Duodenal mucosa (tissue), 2 donors: ENCODE results near the gene ZNF385D.

Source experiments
- H3K27ac ChIP-seq: one replicate; pipeline ENCODE4 v1.7.0; 2013; ENCODE audit warnings: low read depth, low read length
- H3K27me3 ChIP-seq, 2 donors: one replicate each; pipeline ENCODE4 v1.7.0; 2013; ENCODE audit warnings: low read length in 2 of 2, control low read depth in 1 of 2; ENCODE audit not compliant: insufficient read depth in 2 of 2, control insufficient read depth in 1 of 2
- H3K36me3 ChIP-seq, 2 donors: one replicate each; pipeline ENCODE4 v1.7.0; 2013; ENCODE audit warnings: low read length in 2 of 2, control low read depth in 1 of 2; ENCODE audit not compliant: insufficient read depth in 2 of 2, control insufficient read depth in 1 of 2
- H3K4me1 ChIP-seq, 2 donors: one replicate each; pipeline ENCODE4 v1.7.0; 2013; ENCODE audit warnings: low read length in 2 of 2, control low read depth in 1 of 2; ENCODE audit not compliant: insufficient read depth in 2 of 2, control insufficient read depth in 1 of 2
- H3K4me3 ChIP-seq, 2 donors: one replicate each; pipeline ENCODE4 v1.7.0; 2013; ENCODE audit warnings: low read length in 2 of 2, low read depth in 1 of 2
- H3K9ac ChIP-seq, 2 donors: one replicate each; pipeline ENCODE4 v1.7.0; 2013; ENCODE audit warnings: low read length in 2 of 2, low read depth in 1 of 2
- H3K9me3 ChIP-seq, 2 donors: one replicate each; pipeline ENCODE4 v1.7.0; 2013; ENCODE audit warnings: low read length in 2 of 2, control low read depth in 1 of 2; ENCODE audit not compliant: control insufficient read depth in 1 of 2

Gene ZNF385D

DNA sequence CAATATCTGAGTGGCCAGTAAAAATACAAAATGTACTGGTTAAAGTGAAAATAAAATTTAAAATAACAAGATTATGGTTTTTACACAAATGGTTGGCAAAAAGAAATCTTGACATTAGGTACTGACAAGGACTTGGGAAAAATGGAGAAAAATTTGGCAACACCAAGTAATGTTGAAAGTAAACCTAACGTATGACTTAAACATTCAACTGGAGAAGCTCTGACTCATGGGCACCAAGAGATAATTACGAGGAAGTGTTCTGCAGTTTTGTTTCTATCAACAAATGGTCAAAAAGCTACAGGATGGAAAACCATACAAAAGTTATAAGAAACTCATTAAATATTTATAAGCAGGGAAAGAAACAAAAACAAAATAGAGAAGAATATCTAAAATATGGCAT is 177.7 kb downstream of the ZNF385D start:
- Histone ChIP-seq H3K9ac (no peak overlapping the region), H3K36me3 (no peaks in the 10 kb centered on the region), H3K4me3 (no peak overlapping the region), H3K27ac (no peak overlapping the region), H3K4me1 (no peaks in the 10 kb centered on the region), H3K9me3 (peaks cover 0 to 2% of the 10 kb centered on the region in 2 donors), H3K27me3 (no peaks in the 10 kb centered on the region)

DNA sequence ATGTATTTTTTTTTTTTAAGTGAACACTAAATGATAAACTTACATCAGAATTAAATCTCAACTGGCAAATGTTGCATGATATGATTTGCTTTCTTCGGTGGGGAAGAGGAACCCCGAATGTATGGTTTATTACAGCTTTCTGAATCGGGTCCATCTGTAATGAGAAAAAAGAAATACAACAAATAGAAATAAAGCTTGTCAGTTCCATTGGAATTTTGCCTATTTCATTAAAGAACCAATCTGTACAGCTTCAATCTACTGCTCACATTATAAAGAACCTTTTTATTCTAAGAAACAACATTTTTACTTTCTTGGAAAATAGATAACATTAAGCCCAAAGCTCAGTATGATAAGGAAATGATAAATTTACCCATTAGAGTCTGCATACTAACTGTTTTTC is 186.5 kb downstream of the ZNF385D start:
- Histone ChIP-seq H3K4me3 (no peak overlapping the region), H3K9ac (no peak overlapping the region), H3K9me3 (peaks cover 0 to 8% of the 10 kb centered on the region in 2 donors), H3K4me1 (no peaks in the 10 kb centered on the region), H3K27me3 (no peaks in the 10 kb centered on the region), H3K36me3 (no peaks in the 10 kb centered on the region), H3K27ac (no peak overlapping the region)

DNA sequence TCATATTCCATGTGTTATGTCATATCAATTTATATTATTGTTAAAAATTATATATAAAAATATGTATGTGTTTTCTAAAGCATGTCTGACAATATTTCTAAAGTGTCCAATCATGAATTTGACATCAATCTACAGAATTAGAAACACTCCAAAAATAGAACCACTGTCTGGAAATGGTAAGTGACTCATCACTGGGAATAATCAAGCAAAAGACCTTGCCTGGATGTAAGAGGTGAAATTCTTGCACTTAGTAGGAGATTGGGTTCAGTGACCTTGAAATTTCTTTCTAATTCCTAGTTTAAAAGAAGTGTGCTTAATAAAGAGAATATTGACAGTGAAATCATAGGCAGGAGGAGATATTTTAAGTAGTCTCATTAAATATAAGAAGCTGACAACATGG is 188.8 kb downstream of the ZNF385D start:
- Histone ChIP-seq H3K4me3 (no peak overlapping the region), H3K36me3 (no peaks in the 10 kb centered on the region), H3K9ac (no peak overlapping the region), H3K9me3 (peaks cover 0 to 8% of the 10 kb centered on the region in 2 donors), H3K27ac (no peak overlapping the region), H3K27me3 (no peaks in the 10 kb centered on the region), H3K4me1 (no peaks in the 10 kb centered on the region)

DNA sequence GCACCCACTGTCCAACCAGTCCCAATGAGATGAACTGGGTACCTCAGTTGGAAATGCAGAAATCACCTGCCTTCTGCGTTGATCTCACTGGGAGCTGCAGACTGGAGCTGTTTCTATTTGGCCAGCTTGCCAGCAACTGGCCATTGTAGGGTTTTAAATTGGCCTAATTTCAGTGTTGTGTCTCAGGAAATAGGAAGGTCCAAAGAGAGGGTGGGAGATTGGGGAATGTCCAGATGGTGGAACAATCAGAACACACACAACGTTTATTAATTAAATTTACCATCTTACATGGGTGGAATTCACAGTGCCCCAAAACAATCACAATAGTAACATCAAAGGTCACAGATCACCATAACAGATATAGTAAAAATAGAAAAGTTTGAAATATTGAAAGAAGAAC is 189.5 kb downstream of the ZNF385D start:
- Histone ChIP-seq H3K9me3 (peaks cover 0 to 8% of the 10 kb centered on the region in 2 donors), H3K4me1 (no peaks in the 10 kb centered on the region), H3K27ac (no peak overlapping the region)

DNA sequence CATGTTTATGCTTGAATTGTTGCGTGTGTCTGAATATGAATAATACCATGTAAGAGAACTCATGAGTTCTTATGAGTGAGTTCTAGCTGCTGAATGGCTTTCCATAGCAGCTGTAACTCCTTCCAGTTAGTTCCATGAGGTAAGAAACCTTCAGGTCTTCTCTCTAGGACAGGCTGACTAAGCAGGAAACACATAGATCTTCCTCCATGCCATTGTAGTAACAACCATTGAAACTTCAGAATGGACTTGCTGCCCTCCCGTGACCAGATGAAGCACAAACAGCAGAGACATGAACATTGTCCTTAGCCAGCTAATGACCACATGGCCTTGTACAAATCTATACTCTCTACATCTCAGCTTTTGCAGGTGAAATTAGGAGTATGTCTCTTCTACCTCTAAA is 200.0 kb downstream of the ZNF385D start:
- Histone ChIP-seq H3K9ac (no peak overlapping the region), H3K4me1 (no peaks in the 10 kb centered on the region), H3K27ac (no peak overlapping the region), H3K4me3 (no peak overlapping the region), H3K9me3 (no peaks in the 10 kb centered on the region), H3K27me3 (no peaks in the 10 kb centered on the region), H3K36me3 (no peaks in the 10 kb centered on the region)

More for the DNA sequence above, 189.5 kb downstream of the ZNF385D start:
- H3K36me3 ChIP-seq = no peaks in the 10 kb centered on the region
- no peak overlapping the region for H3K9ac ChIP-seq
- H3K27me3 ChIP-seq = no peaks in the 10 kb centered on the region
- no peak overlapping the region for H3K4me3 ChIP-seq

DNA sequence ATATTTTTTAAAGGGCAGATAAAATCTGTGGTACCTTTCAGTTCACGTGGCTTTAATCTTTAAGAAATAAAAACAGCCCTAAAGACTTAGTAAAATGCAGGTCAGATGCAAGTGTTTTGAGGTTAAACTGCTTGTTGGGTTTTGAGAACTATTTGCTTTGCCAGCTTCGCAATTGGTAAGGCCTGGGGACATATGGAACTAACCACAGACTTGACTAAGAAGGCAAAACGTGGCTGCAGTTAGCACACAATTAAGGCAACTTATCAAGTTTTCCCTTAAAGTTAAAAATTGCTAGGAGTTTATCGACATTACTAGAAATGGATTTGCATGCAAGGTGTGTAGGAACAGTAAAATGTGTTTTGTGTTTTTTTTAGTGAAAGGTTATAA is 206.9 kb downstream of the ZNF385D start:
- Histone ChIP-seq H3K27ac (no peak overlapping the region), H3K36me3 (no peaks in the 10 kb centered on the region), H3K9ac (no peak overlapping the region), H3K4me3 (no peak overlapping the region), H3K9me3 (no peaks in the 10 kb centered on the region), H3K27me3 (no peaks in the 10 kb centered on the region), H3K4me1 (no peaks in the 10 kb centered on the region)

DNA sequence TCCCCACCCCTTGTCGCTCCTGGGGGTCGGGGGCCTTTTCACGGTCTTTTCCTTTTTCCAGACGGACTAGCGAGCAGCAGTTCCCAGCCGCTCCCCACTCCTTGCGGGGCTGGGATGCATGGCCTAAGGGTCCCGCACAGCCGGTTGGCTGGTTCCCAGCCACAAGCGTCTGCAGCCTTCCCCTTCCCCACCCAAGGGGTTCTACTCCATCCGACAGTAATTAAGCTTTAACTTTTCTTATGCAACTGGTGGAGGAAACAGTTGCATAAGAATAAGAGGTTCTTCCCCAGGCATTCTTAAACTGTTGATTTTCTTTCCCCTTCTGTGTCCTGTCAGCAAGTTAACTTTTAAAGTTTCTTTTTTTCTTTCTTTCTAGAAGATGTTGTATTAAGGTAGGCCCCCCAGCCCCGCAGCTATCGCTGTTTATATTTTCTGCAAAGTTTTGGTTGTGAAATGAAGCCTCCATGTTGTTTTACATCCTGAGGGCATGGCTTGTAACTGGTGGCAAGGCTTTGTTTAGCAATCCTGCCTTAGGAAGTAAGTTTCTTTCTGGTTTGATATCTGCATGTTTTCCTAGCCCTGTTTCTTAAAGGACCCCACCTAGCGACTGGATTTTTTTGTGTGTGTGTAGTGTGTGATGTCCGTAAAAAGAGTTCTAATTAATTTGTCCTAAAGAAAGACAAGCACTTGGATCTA is 207.5 kb downstream of the ZNF385D start:
- H3K9me3 ChIP-seq = no peaks in the 10 kb centered on the region

DNA sequence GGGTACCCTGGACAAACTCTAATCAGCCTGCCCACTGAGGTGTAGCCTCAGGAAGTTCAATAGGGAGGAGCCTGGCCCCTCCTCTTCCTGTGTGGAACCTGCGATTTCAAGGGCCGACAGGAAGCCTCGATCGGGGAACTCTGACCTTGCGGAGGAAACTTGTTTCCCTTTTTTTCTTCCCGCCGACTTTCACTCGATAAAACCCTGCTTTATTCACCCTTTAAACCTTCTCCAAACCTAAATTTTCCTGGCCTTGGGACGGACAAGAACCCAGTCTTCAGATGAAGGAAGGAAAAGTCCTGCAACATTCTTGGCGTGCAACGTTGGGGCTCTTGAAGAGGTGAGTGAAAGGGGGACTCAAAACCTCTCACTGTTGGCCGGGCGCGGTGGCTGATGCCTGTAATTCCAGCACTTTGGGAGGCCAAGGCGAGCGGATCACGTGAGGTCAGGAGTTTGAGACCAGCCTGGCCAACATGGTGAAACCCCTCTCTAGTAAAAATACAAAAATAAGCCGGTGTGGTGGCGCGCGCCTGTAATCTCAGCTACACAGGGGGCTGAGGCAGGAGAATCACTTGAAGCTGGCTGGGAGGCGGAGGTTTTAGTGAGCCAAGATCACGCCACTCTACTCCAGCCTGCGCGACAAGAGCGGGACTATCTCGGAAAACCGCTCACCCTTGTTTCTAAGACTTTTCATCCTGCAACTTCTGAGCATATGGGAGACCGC is 208.2 kb downstream of the ZNF385D start:
- H3K27me3 ChIP-seq = no peaks in the 10 kb centered on the region
- H3K27ac ChIP-seq = no peak overlapping the region
- no peaks in the 10 kb centered on the region for H3K4me1 ChIP-seq
- no peaks in the 10 kb centered on the region for H3K36me3 ChIP-seq
- H3K4me3 ChIP-seq = no peak overlapping the region
- no peak overlapping the region for H3K9ac ChIP-seq
- no peaks in the 10 kb centered on the region for H3K9me3 ChIP-seq

More for the DNA sequence above, 207.5 kb downstream of the ZNF385D start:
- Histone ChIP-seq H3K27me3 (no peaks in the 10 kb centered on the region), H3K4me1 (no peaks in the 10 kb centered on the region), H3K4me3 (no peak overlapping the region), H3K9ac (no peak overlapping the region), H3K36me3 (no peaks in the 10 kb centered on the region), H3K27ac (no peak overlapping the region)

DNA sequence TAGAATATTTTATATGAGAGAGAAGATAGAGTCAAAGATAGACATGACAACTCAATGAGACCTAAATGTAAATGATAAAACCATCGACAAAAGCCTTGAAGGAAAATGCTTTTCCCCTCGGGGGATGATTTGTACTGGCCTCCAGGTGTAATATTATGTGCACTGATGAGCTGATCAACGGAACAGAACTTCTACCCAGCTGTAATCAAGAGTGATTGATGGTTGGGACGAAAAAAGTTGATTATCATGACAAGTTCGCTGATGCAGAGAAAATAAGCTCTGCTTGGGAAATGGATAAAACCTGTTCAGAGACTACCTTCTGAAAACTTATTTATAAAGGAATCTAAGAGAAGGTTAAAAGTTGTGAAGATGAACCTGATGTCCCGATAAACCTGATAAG is 210.7 kb downstream of the ZNF385D start:
- no peak overlapping the region for H3K4me3 ChIP-seq

DNA sequence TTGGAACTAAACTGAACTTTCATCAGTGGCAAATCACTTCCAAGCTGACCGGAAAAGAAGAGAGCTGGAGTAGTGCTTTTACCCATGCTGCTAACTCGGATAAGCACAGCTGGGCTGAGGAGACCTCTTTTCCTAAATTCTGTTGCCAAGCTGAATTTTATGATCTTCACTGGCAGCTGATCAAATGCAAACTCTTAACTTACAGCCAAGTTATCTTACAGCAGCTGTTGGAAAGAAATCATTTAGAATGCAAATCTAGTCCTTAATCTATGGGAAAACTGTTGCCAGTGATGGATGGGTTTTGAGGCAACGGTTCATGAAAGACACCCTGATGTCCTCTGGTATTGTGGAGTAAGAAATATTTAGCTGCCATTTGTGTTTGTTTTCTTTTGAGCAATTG is 216.5 kb downstream of the ZNF385D start:
- no peaks in the 10 kb centered on the region for H3K27me3 ChIP-seq
- H3K4me3 ChIP-seq = no peak overlapping the region
- no peaks in the 10 kb centered on the region for H3K36me3 ChIP-seq
- H3K9me3 ChIP-seq = no peaks in the 10 kb centered on the region
- no peak overlapping the region for H3K9ac ChIP-seq
- no peaks in the 10 kb centered on the region for H3K4me1 ChIP-seq
- no peak overlapping the region for H3K27ac ChIP-seq

More for the DNA sequence above, 210.7 kb downstream of the ZNF385D start:
- Histone ChIP-seq H3K36me3 (no peaks in the 10 kb centered on the region), H3K27me3 (no peaks in the 10 kb centered on the region), H3K9ac (no peak overlapping the region), H3K4me1 (no peaks in the 10 kb centered on the region), H3K9me3 (no peaks in the 10 kb centered on the region), H3K27ac (no peak overlapping the region)
